MCF 10A (cell line): ENCODE measurements around the gene CDH15. TPM values are rescaled to one million over a fixed set of nuclear protein-coding genes. Genes with fewer than 3 reads are reported as not detected.
"Not testable (repeated sequence)": the region's sequence is repeated elsewhere in the genome, so short reads cannot be mapped to it uniquely, and the experiment has no call there.

ENCODE experiments used
- BruUV-seq: library from RNA; stranded (reverse); fragments of 400-500 nt; replicated peaks from 2 replicates; lab custom pipeline; 2021; lab: Mats Ljungman, UMichigan
- CTCF ChIA-PET: fragments of 300-600 bp; sonication (Branson Sonifier 250); formaldehyde crosslinking; extraction: SDS; loops from one replicate; lab custom pipeline; 2021; ENCODE audit warnings: antibody characterized with exemption, inconsistent platforms; lab: Yijun Ruan, JAX
- POLR2A ChIA-PET: fragments of 300-600, 350-650 bp; sonication (Branson Sonifier 250); formaldehyde crosslinking; extraction: SDS; loops from one replicate; lab custom pipeline; 2020; ENCODE audit warnings: antibody characterized with exemption, inconsistent platforms; lab: Yijun Ruan, JAX
- DNase-seq: peaks from one replicate; pipeline ENCODE4 v3.0.0-alpha.2; 2018; ENCODE audit not compliant: unreplicated experiment
- H3K27ac Mint-ChIP-seq: one replicate; pipeline ENCODE4 v1.8.0; 2022; ENCODE audit warnings: mild to moderate bottlenecking, low read depth, mixed read lengths; ENCODE audit not compliant: unreplicated experiment
- H3K27me3 Mint-ChIP-seq: one replicate; pipeline ENCODE4 v1.8.0; 2022; ENCODE audit warnings: mixed read lengths; ENCODE audit not compliant: insufficient read depth, unreplicated experiment
- H3K36me3 Mint-ChIP-seq: one replicate; pipeline ENCODE4 v1.8.0; 2022; ENCODE audit warnings: mild to moderate bottlenecking, moderate library complexity, mixed read lengths; ENCODE audit not compliant: insufficient read depth, unreplicated experiment
- H3K4me1 Mint-ChIP-seq: one replicate; pipeline ENCODE4 v1.8.0; 2022; ENCODE audit warnings: mixed read lengths; ENCODE audit not compliant: insufficient read depth, unreplicated experiment
- H3K4me3 Mint-ChIP-seq: one replicate; pipeline ENCODE4 v1.8.0; 2022; ENCODE audit warnings: mild to moderate bottlenecking, moderate library complexity, mixed read lengths; ENCODE audit not compliant: unreplicated experiment
- H3K9me3 Mint-ChIP-seq: one replicate; pipeline ENCODE4 v1.8.0; 2022; ENCODE audit warnings: mixed read lengths; ENCODE audit not compliant: unreplicated experiment
- CTCF ChIP-seq: fragments of 200-600 bp; IDR thresholded peaks from one replicate; pipeline ENCODE4 v1.8.0; 2022; ENCODE audit warnings: antibody characterized with exemption, mild to moderate bottlenecking; ENCODE audit not compliant: unreplicated experiment
- intact Hi-C: fragments of 100-400 bp; cut with micrococcal nuclease; formaldehyde crosslinking; loops from 2 replicates; pipeline ENCODE4 v1.14.1; 2022
- total RNA-seq: library from RNA; stranded (reverse); gene quantifications from 2 replicates; pipeline ENCODE4 v1.2.3, GENCODE V29; 2022

Gene CDH15
- total RNA-seq, 1 experiment from 2014 or later = not detected

DNA sequence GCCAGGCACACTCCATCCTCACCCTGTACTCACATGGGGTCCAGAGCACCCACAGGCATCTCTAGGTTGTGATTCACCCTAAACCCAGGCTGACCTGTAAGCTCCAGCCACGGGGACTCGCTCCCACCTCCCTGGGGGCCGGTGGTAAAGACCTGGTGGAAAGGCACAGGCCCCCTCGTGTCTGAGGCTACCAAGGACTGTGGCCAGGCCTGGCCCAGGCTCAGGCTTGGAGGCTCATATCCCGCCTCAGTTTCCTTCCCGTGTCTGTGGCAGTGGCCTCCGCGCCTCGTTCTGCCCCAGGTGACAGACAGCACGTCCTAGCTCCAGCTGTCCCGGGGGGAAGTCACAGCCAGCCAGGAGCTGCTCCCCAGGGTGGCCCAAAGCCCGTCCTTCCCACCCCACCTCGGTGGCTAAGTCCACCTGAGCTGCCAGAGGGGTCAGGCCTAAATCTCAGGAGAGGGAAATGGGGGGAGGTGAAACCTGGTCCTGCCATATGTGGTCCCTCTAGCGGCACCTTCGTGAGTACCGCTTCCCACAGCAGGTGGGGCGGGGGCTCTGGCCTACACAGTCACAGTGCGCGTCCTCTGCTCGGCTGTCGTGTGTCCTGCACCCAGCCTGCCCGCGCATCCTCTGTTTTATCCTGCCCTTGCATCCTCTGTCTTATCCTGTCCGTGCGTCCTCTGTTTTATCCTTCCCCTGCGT lies 12.6 kb downstream of the CDH15 start:
- no peaks in the 10 kb centered on the region for H3K9me3 Mint-ChIP-seq
- DNase-seq = no peak
- ChIA-PET CTCF (no interaction called here), POLR2A (no interaction called here)
- no TSS peak for BruUV-seq
- no peak overlapping the region for H3K4me3 Mint-ChIP-seq
- H3K27ac Mint-ChIP-seq = no peak overlapping the region
- H3K27me3 Mint-ChIP-seq = no peaks in the 10 kb centered on the region
- TF ChIP-seq CTCF = no peak
- intact Hi-C loops = no loop called here
- H3K4me1 Mint-ChIP-seq = no peaks in the 10 kb centered on the region
- H3K36me3 Mint-ChIP-seq = peaks cover 4% of the 10 kb centered on the region

DNA sequence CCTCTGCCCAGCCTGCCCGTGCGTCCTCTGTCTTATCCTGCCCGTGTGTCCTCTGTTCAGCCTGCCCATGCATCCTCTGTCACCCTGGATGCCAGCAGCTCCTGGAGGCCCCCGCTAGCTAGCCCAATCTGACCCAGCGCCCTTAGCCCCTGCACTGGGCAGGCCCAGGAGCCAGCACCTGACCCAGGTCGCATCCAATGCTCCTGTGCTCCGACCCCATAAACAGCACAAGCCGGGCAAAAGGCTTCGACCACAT lies 13.1 kb downstream of the CDH15 start:
- POLR2A ChIA-PET = no interaction called here
- intact Hi-C loops = no loop called here
- H3K27ac Mint-ChIP-seq = no peak overlapping the region
- H3K27me3 Mint-ChIP-seq = no peaks in the 10 kb centered on the region
- CTCF ChIA-PET = no interaction called here
- no TSS peak for BruUV-seq
- no peak for DNase-seq
- no peak overlapping the region for H3K4me3 Mint-ChIP-seq
- H3K36me3 Mint-ChIP-seq = peaks cover 4% of the 10 kb centered on the region
- no peaks in the 10 kb centered on the region for H3K9me3 Mint-ChIP-seq
- no peak for TF ChIP-seq CTCF
- H3K4me1 Mint-ChIP-seq = no peaks in the 10 kb centered on the region

- Mint-ChIP-seq H3K27me3 (no peaks in the 10 kb centered on the region), H3K27ac (no peak overlapping the region), H3K9me3 (no peaks in the 10 kb centered on the region), H3K4me1 (no peaks in the 10 kb centered on the region), H3K36me3 (peaks cover 4% of the 10 kb centered on the region), H3K4me3 (no peak overlapping the region)
- no peak for TF ChIP-seq CTCF
- ChIA-PET CTCF (no interaction called here), POLR2A (no interaction called here)
- BruUV-seq = no TSS peak
- DNase-seq = no peak
- intact Hi-C loops = no loop called here
Measured at GRCh38 chr16:89184933-89185794, 13.6 kb downstream of the CDH15 start.

- H3K36me3 Mint-ChIP-seq, DNase-seq, H3K27me3 Mint-ChIP-seq, H3K4me3 Mint-ChIP-seq, intact Hi-C loops, BruUV-seq, H3K4me1 Mint-ChIP-seq, H3K27ac Mint-ChIP-seq, H3K9me3 Mint-ChIP-seq, POLR2A ChIA-PET: not testable (repeated sequence)
- CTCF ChIA-PET = interaction anchor here (0.6 kb wide), 1 partner anchor 19 kb away, joined by 3 read pairs; no protein-coding TSS in a partner anchor
Measured at GRCh38 chr16:89185887-89186592, 14.5 kb downstream of the CDH15 start.

GRCh38 chr16:89186593-89187031 lies 15.1 kb downstream of the CDH15 start:
- CTCF ChIA-PET = interaction anchor here (0.6 kb wide), 1 partner anchor 20 kb away, joined by 3 read pairs; no protein-coding TSS in a partner anchor
- POLR2A ChIA-PET, H3K27me3 Mint-ChIP-seq, DNase-seq, intact Hi-C loops, H3K36me3 Mint-ChIP-seq, H3K4me1 Mint-ChIP-seq, BruUV-seq, H3K4me3 Mint-ChIP-seq, H3K27ac Mint-ChIP-seq, H3K9me3 Mint-ChIP-seq: not testable (repeated sequence)
